Activated gamma-delta T cell (primary cell): ENCODE measurements around the gene ZIC3.

ENCODE experiments used
- DNase-seq: peaks from one replicate; lab custom pipeline; 2025; lab: John Stamatoyannopoulos, UW

ZIC3 gene

DNA sequence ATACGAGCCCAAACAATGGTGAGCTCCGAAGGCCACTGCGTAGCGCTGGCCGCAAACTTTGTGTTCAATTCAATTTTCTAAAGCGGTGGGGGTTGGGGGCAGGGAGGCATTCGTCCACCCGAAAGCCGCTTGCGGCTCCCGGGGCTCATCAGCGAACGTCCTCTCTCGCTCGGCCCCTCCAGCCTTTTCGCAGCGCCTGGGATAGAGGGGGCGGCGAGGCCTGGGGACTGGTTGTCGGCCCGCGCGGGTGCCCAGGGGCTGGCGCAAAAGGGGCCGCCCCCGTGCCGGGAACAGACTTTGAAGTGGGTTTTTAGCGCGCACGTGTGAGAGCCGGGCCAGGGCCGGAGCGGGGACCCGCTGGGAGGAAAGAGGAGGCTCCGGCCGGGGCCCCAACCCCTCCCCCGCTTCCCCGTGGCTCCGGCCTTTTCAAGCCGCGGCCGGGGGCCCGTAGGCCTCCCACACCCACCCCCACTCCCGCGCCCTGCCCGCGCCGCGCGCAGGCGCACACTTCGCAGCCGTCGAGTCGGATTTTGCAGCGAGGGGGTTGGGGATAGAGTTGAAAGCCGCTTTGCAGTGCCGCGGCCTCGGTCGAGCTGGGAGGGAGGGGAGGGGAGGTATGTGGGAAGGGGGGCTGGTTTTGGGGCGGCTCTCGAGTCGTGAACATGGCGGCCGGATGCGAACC lies 8.3 kb downstream of the ZIC3 start:
- DNase-seq: no peak

DNA sequence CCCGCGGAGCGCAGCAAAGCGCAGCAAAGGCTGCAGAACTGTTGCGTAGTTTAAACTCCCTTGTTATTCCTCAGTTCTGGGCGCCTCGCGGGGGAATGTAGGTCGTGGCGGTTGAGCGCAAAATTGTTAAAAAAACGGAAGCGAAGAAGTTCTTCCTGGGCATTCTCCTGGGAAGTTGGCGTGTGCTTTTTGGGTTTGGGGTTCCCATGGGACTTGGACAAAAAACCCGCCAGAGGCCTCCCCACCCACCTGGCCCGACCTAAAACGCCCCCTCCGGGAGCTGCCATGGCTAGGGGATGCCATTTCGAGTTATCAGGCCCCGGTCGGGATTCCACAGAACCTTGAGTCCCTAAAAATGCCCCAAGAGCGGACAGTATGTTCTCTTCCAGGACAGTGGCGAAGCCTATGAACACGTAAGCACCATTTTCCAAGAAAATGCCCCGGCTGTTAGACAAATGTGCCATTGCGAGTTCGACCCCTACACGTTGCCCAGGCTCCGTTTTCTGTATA lies 8.9 kb downstream of the ZIC3 start:
- no peak for DNase-seq

DNA sequence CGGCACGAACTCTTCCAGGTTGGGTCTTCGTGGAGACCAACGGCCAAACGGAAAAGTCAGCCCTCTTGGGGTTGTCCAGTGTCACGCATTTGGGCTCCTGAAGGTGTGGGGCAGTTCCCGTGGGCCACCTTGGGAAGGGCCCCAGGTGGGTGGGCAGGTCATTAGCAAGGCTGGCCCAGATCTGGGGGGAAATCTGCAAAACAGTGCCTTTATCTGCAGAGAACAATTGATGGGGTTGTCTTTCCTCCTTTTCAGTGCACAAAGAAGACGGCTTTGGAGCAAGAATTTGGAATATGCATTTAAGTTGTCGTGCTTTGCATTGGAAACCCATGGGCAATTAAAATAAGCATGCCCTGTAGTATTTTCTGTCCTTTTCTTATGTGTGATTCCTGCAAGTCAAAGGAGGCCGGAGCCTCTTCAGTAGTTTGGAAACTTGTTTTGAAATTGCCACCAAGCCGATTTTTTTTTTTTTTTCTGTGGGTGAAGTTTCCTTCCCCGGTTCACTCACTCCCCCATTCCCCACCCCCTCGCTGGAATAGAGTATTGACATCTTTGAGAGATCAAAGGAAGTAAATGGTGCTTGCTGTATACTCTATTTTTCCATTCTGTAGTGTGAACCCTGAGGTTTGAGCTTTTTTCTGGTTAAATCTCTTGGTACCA lies 9.8 kb downstream of the ZIC3 start:
- DNase-seq: no peak

DNA sequence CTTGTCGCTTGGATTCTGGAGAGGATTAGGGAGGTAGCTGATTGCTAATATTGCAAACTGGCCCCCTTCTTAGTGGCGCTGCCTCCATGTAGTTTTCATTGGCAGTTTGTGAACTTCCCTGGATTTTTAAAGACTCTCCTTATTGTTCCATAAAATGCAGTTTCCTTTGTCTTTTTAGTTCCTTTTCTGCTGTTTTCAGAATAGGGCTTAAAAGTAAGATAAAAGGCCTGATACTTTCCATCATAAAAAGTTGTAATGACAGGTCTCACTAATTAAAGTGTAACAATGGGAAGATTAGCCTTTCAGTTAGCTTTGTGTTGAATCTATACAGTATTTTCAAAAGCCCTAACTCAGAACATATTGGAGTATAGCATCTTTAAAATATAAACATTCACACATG lies 21.2 kb downstream of the ZIC3 start:
- no peak for DNase-seq

DNA sequence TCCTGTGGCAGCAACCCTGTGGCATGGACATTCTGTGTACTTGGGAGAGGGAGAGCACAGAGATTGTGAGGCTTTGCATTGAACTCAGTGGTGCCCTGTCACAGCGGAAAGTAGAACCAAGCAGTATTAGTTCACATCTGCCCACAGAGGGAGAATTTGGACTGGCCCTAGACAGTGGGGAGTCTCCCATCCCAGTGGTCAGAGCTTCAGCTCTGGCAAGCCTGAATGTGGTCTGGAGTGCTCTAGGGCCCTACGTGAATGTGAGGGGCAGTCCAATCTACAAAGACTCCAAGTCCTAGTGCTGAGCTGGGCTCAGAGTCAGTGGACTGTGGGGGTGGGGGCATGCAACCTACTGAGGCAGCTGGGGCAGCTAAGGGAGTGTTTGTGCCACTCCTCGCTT lies 34.8 kb downstream of the ZIC3 start:
- DNase-seq: no peak
